Kidney epithelial cell (primary cell): ENCODE measurements around the gene KRT12. TPM values are rescaled to one million over a fixed set of nuclear protein-coding genes. Genes with fewer than 3 reads are reported as not detected.

Experiments
- DNase-seq: peaks from one replicate; pipeline ENCODE4 v3.0.0-alpha.2; 2010; ENCODE audit warnings: low read depth
- H3K27me3 ChIP-seq: 2 replicates; pipeline ENCODE4 v1.6.0; 2011; ENCODE audit warnings: low read length; ENCODE audit not compliant: control insufficient read depth, insufficient read depth
- H3K36me3 ChIP-seq: 2 replicates; pipeline ENCODE4 v1.5.1; 2011; ENCODE audit warnings: low read length; ENCODE audit not compliant: control insufficient read depth, insufficient read depth
- H3K4me3 ChIP-seq: 2 replicates; pipeline ENCODE4 v1.5.1; 2011; ENCODE audit warnings: low read depth, mild to moderate bottlenecking, control low read depth, low read length
- CTCF ChIP-seq: IDR thresholded peaks from 2 replicates; pipeline ENCODE4 v1.5.1; 2011; ENCODE audit warnings: mild to moderate bottlenecking, moderate library complexity, low read length, control low read depth, inconsistent platforms; ENCODE audit not compliant: insufficient read depth, poor library complexity, severe bottlenecking
- total RNA-seq: library from RNA; depleted of rRNA; stranded (reverse); fragments of >200 nt; gene quantifications from 2 replicates; pipeline ENCODE4 v1.2.3, GENCODE V29; 2015

Gene KRT12
- total RNA-seq, 1 donor from 2014 or later: not detected

- Histone ChIP-seq H3K27me3 (no peaks in the 10 kb centered on the region), H3K36me3 (no peaks in the 10 kb centered on the region), H3K4me3 (no peak overlapping the region)
- no peak for DNase-seq
- no peak for TF ChIP-seq CTCF
These were observed 39.1 kb downstream of the KRT12 start for GRCh38 chr17:40827746-40828453.

GRCh38 chr17:40825599-40825998 lies 41.4 kb downstream of the KRT12 start:
- no peak for DNase-seq
- Histone ChIP-seq H3K27me3 (no peaks in the 10 kb centered on the region), H3K4me3 (no peak overlapping the region), H3K36me3 (no peaks in the 10 kb centered on the region)
- TF ChIP-seq CTCF: no peak

GRCh38 chr17:40824015-40824832 lies 42.8 kb downstream of the KRT12 start:
- H3K4me3 ChIP-seq: no peak overlapping the region
- TF ChIP-seq CTCF: no peak
- no peak for DNase-seq
- H3K27me3 ChIP-seq: no peaks in the 10 kb centered on the region
- no peaks in the 10 kb centered on the region for H3K36me3 ChIP-seq

- Histone ChIP-seq H3K4me3 (no peak within 1 kb of the TSS), H3K27me3 (no peaks in the 10 kb centered on the region), H3K36me3 (no peaks in the 10 kb centered on the region)
- no peak for DNase-seq
- no peak for TF ChIP-seq CTCF
These were observed 44.8 kb downstream of the KRT12 start, which contains the start of gene KRT10 for GRCh38 chr17:40822132-40822812. TSS of gene KRT10 (minus strand) at chr17:40822614. CDS start at chr17:40822585, 29 bp downstream.

GRCh38 chr17:40821536-40821935 lies 45.5 kb downstream of the KRT12 start:
- TF ChIP-seq CTCF: no peak
- no peak for DNase-seq
- Histone ChIP-seq H3K27me3 (no peaks in the 10 kb centered on the region), H3K36me3 (peaks cover 2% of the 10 kb centered on the region), H3K4me3 (no peak overlapping the region)
